Epidermal melanocyte (primary cell): ENCODE data around the gene ATP9B.
A peak's percentile ranks its signal among the peaks of the same experiment; 100 is the strongest.
"Not testable (repeated sequence)": the region's sequence is repeated elsewhere in the genome, so short reads cannot be mapped to it uniquely, and the experiment has no call there.

Experiments
- DNase-seq: peaks from one replicate; pipeline ENCODE4 v3.0.0; 2011; ENCODE audit warnings: low spot score; ENCODE audit not compliant: insufficient read length

The ATP9B gene

GRCh38 chr18:79327915-79328314 lies 258.7 kb downstream of the ATP9B start:
- DNase-seq, result not testable (repeated sequence)

- no peak for DNase-seq
Measured at GRCh38 chr18:79328887-79329286, 259.7 kb downstream of the ATP9B start.

- DNase-seq, result peak; percentile 50
Measured at GRCh38 chr18:79329786-79330185, 260.6 kb downstream of the ATP9B start.

- no peak for DNase-seq
Measured at GRCh38 chr18:79332646-79333045, 263.5 kb downstream of the ATP9B start.

- no peak for DNase-seq
Measured at GRCh38 chr18:79333046-79333445, 263.9 kb downstream of the ATP9B start.

- no peak for DNase-seq
Measured at GRCh38 chr18:79334496-79335233, 265.5 kb downstream of the ATP9B start.

- DNase-seq, result no peak
Measured at GRCh38 chr18:79335833-79336360, 266.7 kb downstream of the ATP9B start.

- no peak for DNase-seq
Measured at GRCh38 chr18:79336556-79337142, 267.5 kb downstream of the ATP9B start.

- no peak for DNase-seq
Measured at GRCh38 chr18:79337184-79337583, 268.0 kb downstream of the ATP9B start.

GRCh38 chr18:79337620-79338019 lies 268.4 kb downstream of the ATP9B start:
- no peak for DNase-seq

- no peak for DNase-seq
Measured at GRCh38 chr18:79339094-79339908, 270.1 kb downstream of the ATP9B start.

GRCh38 chr18:79343567-79344207 lies 274.5 kb downstream of the ATP9B start:
- DNase-seq, result no peak

- no peak for DNase-seq
Measured at GRCh38 chr18:79344208-79344581, 275.0 kb downstream of the ATP9B start.

GRCh38 chr18:79345366-79345765 lies 276.2 kb downstream of the ATP9B start:
- no peak for DNase-seq

GRCh38 chr18:79345981-79346380 lies 276.8 kb downstream of the ATP9B start:
- no peak for DNase-seq

- no peak for DNase-seq
Measured at GRCh38 chr18:79348066-79348465, 278.9 kb downstream of the ATP9B start.

GRCh38 chr18:79352432-79352831 lies 283.2 kb downstream of the ATP9B start:
- no peak for DNase-seq

GRCh38 chr18:79353267-79353666 lies 284.1 kb downstream of the ATP9B start:
- DNase-seq, result no peak

- DNase-seq, result no peak
Measured at GRCh38 chr18:79354350-79354749, 285.2 kb downstream of the ATP9B start.

GRCh38 chr18:79355433-79356335 lies 286.5 kb downstream of the ATP9B start:
- DNase-seq, result no peak

- no peak for DNase-seq
Measured at GRCh38 chr18:79356435-79356834, 287.2 kb downstream of the ATP9B start.
